Cardiac fibroblast (primary cell): ENCODE data around the gene PDPK1.
A peak's percentile ranks its signal among the peaks of the same experiment; 100 is the strongest.

Experiments used
- DNase-seq, 2 donors: peaks; one replicate each; pipeline versions ENCODE4 v3.0.0 to v3.0.0-alpha.2; 2010; ENCODE audit warnings: low read depth in 2 of 2
- H3K4me3 ChIP-seq, 2 donors: replicated peaks in 1 of 2; 1 replicate in 1 of 2; 2 replicates in 1 of 2; pipeline ENCODE4 v1.5.1; 2011; ENCODE audit warnings: low read depth in 2 of 2, low read length in 2 of 2, mild to moderate bottlenecking in 2 of 2, moderate library complexity in 1 of 2
- CTCF ChIP-seq: IDR thresholded peaks from one replicate; pipeline ENCODE4 v1.5.1; 2011; ENCODE audit warnings: low read depth, mild to moderate bottlenecking, low read length, inconsistent platforms

Gene PDPK1

GRCh38 chr16:2519711-2520080 lies 18.1 kb upstream of the PDPK1 start:
- peak overlapping the region in 1 of 2 donors; percentile 24 for H3K4me3 ChIP-seq
- TF ChIP-seq CTCF: no peak
- DNase-seq: no peak

- H3K4me3 ChIP-seq: peak within 1 kb of the TSS; percentile 79
- peak; percentile 92 to 94 for DNase-seq
- TF ChIP-seq CTCF: no peak
Observed at GRCh38 chr16:2520097-2520783, 17.6 kb upstream of the PDPK1 start, which contains the start of gene AMDHD2. Gene AMDHD2, plus strand, starts transcription at chr16:2520371. Its CDS starts 88 bp downstream, at chr16:2520459.

DNA sequence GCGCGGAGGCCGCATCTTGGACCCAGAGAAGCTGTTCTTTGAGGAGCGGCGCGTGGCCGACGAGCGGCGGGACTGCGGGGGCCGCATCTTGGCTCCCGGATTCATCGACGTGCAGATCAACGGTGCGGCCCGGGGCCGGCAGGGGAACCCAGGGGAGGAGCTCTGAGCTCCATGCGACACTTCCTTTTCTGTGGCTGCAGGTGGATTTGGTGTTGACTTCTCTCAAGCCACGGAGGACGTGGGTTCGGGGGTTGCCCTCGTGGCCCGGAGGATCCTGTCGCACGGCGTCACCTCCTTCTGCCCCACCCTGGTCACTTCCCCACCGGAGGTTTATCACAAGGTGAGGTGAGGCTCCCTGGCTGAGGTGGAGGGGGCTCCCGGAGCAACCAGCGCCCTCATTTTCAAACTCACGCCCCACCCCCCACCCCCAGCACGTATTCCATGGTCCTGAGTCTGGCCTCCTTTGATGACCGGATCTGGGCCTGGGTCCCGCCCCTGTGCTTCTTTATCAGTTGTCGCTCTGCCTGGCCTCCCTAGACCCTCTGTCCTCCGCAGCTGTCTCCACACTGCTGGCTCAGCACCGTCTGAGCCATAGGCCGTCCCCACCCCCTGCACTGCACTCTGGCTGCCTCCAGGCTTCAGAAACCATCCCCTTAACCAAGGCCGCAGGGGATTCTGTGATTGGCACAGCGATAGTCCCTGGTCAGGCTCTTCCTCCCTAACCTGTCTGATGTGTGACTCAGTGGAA lies 16.9 kb upstream of the PDPK1 start:
- H3K4me3 ChIP-seq: peak overlapping the region; percentile 79
- TF ChIP-seq CTCF: no peak
- DNase-seq: no peak

DNA sequence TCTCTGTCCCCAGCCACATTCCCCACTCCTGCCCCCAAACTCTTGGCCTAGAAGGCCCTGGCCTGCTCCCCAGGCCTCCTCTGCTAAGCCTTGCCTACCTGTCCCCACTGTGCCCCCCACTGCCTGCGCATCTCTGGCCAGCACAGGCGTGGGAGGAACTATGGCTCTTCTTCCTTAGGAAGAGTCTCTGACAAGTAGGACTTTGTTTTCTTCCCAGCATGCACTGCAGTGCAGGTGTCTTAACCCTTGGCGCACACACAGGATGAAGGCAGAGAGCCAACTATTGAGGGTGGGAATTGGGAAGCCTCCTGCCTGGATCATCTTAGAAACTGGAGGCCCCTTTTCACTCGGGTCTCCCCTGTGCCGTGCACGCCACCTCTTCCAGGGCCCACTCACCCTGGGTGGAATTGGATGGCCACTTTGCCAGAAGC lies 14.0 kb upstream of the PDPK1 start:
- no peak for DNase-seq
- H3K4me3 ChIP-seq: no peak overlapping the region
- TF ChIP-seq CTCF: no peak

- H3K4me3 ChIP-seq: no peak overlapping the region
- DNase-seq: no peak
- no peak for TF ChIP-seq CTCF
Observed at GRCh38 chr16:2524339-2524938, 13.4 kb upstream of the PDPK1 start.

GRCh38 chr16:2526135-2526534 lies 11.7 kb upstream of the PDPK1 start:
- TF ChIP-seq CTCF: no peak

More at GRCh38 chr16:2526135-2526534, 11.7 kb upstream of the PDPK1 start:
- no peak overlapping the region for H3K4me3 ChIP-seq
- no peak for DNase-seq
